Measurements from ENCODE around the gene KNG1.
A peak's percentile ranks its signal among the peaks of the same experiment; 100 is the strongest.

KNG1 gene

DNA sequence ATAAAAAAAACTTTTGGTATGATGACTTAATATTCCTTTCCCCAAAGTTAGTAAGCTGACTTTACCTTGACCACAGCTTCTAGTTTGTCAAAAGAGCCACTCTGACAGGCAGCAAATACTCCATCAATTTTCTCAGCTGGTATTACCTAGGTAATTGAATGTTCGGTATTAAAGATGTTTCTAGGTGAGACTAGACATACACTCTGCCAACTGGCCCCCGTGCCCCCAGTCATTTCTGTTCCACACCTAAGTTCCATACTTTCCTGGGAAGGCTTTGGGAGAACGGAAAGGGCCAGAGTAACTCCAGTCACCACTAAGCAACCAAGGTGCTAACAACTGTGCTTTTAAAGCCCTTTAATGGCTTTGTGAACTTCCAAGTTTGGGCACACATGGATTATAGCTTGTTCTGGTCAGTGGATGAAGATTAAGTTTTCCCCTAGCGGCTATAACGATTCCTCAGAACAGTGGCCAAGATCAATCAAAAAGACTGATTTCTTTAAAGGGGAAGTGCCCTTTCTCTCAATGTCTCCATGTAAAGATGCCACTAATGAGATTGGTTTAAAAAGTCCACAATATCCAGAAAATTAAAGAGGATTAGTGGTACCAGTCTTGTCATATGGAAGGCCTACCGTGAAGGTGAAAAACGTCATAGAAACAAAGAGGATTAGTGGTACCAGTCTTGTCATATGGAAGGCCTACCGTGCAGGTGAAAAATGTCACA is 73.3 kb downstream of the KNG1 start:
- intact Hi-C loops (cut with DNase I): no loop called here
- peak in 3 of 42 donors; percentile 4 to 29 (median 9) for DNase-seq

All from head of caudate nucleus (tissue), 42 donors.